NCI-H146 treated with DMSO at 0.1 percent for 48 hours (cell line): ENCODE results near the gene ZBTB7C.

Source experiments
- DNase-seq: peaks from one replicate; lab custom pipeline; 2025; ENCODE audit not compliant: unreplicated experiment; lab: John Stamatoyannopoulos, UW

ZBTB7C gene

GRCh38 chr18:47981320-47981719, 427.9 kb downstream of the ZBTB7C start:
- peak; percentile 62 for DNase-seq

DNA sequence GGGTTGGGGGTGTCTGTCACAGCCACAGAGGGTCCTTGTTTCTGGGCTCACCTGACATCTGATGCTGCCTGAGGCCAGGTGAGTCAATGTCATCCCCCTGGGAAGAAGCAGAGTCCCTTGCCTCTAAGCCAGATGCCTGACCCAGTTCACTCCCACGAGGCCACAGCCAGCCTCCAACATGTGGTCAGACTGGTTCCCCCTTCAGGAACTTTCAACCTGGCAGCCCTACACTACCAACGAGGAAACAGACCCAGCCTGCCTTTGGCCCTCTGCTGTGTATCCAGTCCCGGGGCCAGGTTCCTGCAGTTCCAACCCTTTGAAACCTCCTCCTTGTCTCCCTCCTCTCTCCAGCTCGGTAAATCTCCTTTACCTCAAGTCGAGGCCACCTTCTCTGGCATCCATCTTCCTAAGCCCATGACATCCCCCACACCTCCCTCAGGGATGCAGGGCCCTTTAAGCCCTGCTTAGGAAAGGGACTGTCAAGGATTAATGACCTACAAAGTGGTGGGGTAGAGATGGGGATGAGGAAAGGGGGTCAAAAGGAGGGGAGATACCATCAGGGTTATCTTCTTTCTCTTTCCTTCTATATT, 429.5 kb downstream of the ZBTB7C start:
- no peak for DNase-seq

GRCh38 chr18:47978603-47979002, 430.6 kb downstream of the ZBTB7C start:
- no peak for DNase-seq

GRCh38 chr18:47978141-47978540, 431.0 kb downstream of the ZBTB7C start:
- no peak for DNase-seq
